LNCaP clone FGC (cell line): ENCODE data around the gene LIPA.

Source experiments
- DNase-seq: peaks from one replicate; pipeline ENCODE4 v3.0.0-alpha.2; 2011; ENCODE audit warnings: low read depth
- H3K4me3 ChIP-seq: 2 replicates; pipeline ENCODE4 v1.5.1; 2011; ENCODE audit warnings: mild to moderate bottlenecking, low read depth, low read length, control low read depth
- TF ChIP-seq, protein P1 (sequence below): IDR thresholded peaks from 2 replicates; pipeline ENCODE4 v1.5.1; 2012; ENCODE audit warnings: mild to moderate bottlenecking; ENCODE audit not compliant: control insufficient read depth, insufficient read depth; ENCODE audit errors: extremely low read depth

The LIPA gene

GRCh38 chr10:89167915-89168314 is 83.7 kb downstream of the LIPA start:
- H3K4me3 ChIP-seq, result no peak overlapping the region
- no peak for DNase-seq
- TF ChIP-seq, protein P1, sequence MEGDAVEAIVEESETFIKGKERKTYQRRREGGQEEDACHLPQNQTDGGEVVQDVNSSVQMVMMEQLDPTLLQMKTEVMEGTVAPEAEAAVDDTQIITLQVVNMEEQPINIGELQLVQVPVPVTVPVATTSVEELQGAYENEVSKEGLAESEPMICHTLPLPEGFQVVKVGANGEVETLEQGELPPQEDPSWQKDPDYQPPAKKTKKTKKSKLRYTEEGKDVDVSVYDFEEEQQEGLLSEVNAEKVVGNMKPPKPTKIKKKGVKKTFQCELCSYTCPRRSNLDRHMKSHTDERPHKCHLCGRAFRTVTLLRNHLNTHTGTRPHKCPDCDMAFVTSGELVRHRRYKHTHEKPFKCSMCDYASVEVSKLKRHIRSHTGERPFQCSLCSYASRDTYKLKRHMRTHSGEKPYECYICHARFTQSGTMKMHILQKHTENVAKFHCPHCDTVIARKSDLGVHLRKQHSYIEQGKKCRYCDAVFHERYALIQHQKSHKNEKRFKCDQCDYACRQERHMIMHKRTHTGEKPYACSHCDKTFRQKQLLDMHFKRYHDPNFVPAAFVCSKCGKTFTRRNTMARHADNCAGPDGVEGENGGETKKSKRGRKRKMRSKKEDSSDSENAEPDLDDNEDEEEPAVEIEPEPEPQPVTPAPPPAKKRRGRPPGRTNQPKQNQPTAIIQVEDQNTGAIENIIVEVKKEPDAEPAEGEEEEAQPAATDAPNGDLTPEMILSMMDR, result no peak

- H3K4me3 ChIP-seq, result no peak overlapping the region
- no peak for DNase-seq
- TF ChIP-seq, protein P1, result no peak
These were observed 85.7 kb downstream of the LIPA start for GRCh38 chr10:89165923-89166322.

DNA sequence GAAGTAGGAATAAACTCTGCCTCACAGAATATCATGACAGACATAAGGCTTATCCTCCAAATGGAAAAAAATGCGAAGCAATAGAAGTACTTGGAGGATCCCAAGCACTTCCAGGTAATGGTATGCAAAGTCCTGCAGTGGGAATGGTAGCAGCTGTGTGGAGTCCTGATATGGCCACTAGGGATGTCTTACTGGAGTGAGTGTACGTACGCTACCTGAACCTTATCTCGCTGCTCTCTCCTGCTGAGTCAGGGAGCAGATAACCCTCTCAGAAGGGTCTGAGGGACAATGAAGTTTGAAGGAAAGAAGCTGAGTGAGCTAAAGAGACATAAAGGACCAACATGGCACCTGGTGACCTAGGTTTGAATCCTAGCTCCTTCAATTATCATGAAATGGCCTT is 86.7 kb downstream of the LIPA start:
- no peak overlapping the region for H3K4me3 ChIP-seq
- no peak for DNase-seq
- TF ChIP-seq, protein P1, result no peak

GRCh38 chr10:89164080-89164479 is 87.5 kb downstream of the LIPA start:
- DNase-seq, result no peak
- H3K4me3 ChIP-seq, result no peak overlapping the region
- TF ChIP-seq, protein P1, result no peak
